Stimulated activated CD8-positive, alpha-beta memory T cell treated with anti-CD3 and anti-CD28 coated beads, Interleukin-2, amount 100 ng/mL, for 1 hour (primary cell): ENCODE data around the gene FBRS.
A peak's percentile ranks its signal among the peaks of the same experiment; 100 is the strongest.
"Not testable (repeated sequence)": the region's sequence is repeated elsewhere in the genome, so short reads cannot be mapped to it uniquely, and the experiment has no call there.

Experiments
- DNase-seq, 2 donors: peaks; one replicate each; pipeline ENCODE4 v3.0.0-alpha.2; 2020; ENCODE audit warnings: low read depth in 2 of 2

Gene FBRS

GRCh38 chr16:30698816-30699614 is 40.8 kb downstream of the FBRS start, which contains the start of gene SRCAP:
Gene SRCAP (plus strand): TSS chr16:30699171. CDS start chr16:30700825, 1,654 bp downstream.
- DNase-seq = peak; percentile 47 to 64

- no peak for DNase-seq
These were observed 41.4 kb downstream of the FBRS start for GRCh38 chr16:30699615-30700099.

DNA sequence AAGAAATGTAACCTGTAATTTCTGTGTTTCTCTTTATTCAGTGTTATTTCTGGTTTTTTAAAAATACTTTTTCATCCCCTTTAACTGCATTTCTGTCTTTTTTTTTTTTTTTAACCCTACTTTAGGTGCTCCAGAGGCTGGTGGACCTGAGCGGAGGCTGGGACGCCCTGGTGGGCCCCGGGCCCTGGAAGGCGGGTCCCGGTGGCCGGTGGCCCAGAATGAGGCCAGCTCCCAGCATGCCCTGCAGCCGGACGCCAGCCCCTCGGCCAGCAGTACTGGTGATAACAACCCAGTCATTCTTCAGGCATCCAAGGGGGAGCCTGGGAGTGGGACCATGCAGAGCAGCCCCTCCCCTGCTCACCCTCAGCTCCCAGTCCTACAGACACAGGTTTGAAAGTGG is 42.3 kb downstream of the FBRS start:
- no peak for DNase-seq

- no peak for DNase-seq
These were observed 42.7 kb downstream of the FBRS start for GRCh38 chr16:30700971-30701370.

GRCh38 chr16:30703071-30703470 is 44.8 kb downstream of the FBRS start:
- DNase-seq = not testable (repeated sequence)

GRCh38 chr16:30703971-30704370 is 45.7 kb downstream of the FBRS start:
- DNase-seq = no peak

DNA sequence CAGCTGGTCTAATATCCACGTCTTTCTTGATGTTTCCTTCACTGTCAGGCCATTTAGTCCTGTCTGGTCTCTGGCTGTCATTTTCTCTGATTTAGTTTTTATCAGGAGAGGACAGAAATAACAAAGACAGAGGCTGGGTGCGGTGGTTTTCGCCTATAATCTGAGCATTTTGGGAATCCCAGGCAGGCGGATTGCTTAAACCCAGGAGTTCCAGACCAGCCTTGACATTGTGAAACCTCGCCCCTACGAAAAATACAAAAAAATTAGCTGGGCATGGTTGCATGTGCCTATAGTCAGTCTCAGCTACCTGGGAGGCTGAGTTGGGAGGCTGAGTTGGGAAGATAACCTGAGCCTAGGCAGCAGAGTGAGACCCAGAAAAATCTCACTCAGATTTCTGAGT is 47.8 kb downstream of the FBRS start:
- no peak for DNase-seq

DNA sequence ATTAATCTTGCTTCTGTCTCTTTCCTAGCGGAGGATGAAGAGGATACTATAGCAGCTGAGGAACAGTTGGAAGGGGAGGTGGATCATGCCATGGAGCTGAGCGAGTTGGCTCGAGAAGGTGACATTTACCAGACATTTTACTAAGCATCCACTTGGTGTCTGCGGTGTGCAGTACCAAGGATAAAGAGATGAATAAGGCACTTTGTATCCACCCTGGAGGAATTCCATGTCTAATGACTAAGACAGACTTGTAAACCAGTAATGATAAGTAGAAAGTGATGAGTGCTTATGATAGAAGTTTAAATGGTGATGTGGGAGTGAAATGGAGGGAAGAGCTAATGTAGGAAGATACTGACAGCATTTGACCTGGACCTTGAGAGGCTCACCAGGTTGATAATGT is 52.7 kb downstream of the FBRS start:
- no peak for DNase-seq

GRCh38 chr16:30711712-30712111 is 53.5 kb downstream of the FBRS start:
- DNase-seq = no peak

- peak in 1 of 2 donors; percentile 15 for DNase-seq
These were observed 57.7 kb downstream of the FBRS start for GRCh38 chr16:30715750-30716445.

DNA sequence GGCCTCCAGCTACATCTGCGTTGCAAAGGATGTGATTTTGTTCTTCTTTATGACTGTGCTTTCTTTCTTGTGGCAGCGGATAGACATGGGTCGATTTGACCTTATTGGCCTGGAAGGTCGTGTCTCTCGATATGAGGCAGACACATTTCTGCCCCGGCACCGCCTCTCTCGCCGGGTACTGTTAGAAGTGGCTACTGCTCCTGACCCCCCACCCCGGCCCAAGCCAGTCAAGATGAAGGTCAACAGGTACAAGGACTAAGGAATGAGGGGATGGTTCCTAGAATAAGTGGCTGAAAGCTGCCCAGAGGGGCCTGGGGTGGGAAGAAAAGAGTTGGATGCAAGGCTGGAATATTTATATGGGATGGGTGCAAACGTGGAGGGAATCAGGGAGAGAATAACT is 61.9 kb downstream of the FBRS start:
- DNase-seq = no peak
